Fibroblast of peridontal ligament (primary cell): ENCODE data around the gene KIF26B.

ENCODE experiments used
- DNase-seq: peaks from one replicate; pipeline ENCODE4 v3.0.0-alpha.2; 2010; ENCODE audit errors: extremely low read depth

KIF26B gene

GRCh38 chr1:245132771-245133170 lies 22.0 kb upstream of the KIF26B start:
- DNase-seq: no peak

GRCh38 chr1:245133995-245134715 lies 20.6 kb upstream of the KIF26B start:
- no peak for DNase-seq

GRCh38 chr1:245142171-245142798 lies 12.5 kb upstream of the KIF26B start:
- DNase-seq: no peak

- DNase-seq: no peak
These were observed 11.8 kb upstream of the KIF26B start for GRCh38 chr1:245142976-245143375.

GRCh38 chr1:245143849-245144248 lies 10.9 kb upstream of the KIF26B start:
- no peak for DNase-seq

GRCh38 chr1:245148069-245148468 lies 6.7 kb upstream of the KIF26B start:
- DNase-seq: no peak

GRCh38 chr1:245148861-245149260 lies 5.9 kb upstream of the KIF26B start:
- DNase-seq: no peak

- DNase-seq: peak; percentile 84
These were observed 1.7 kb upstream of the KIF26B start for GRCh38 chr1:245153081-245153551.

GRCh38 chr1:245153552-245154428 lies 995 bp upstream of the KIF26B start:
- no peak for DNase-seq

GRCh38 chr1:245155272-245156040 lies 671 bp downstream of the KIF26B start:
- peak; percentile 32 for DNase-seq

GRCh38 chr1:245156041-245156735 lies 1.4 kb downstream of the KIF26B start:
- DNase-seq: peak; percentile 65

GRCh38 chr1:245156736-245157505 lies 2.1 kb downstream of the KIF26B start:
- DNase-seq: peak; percentile 52

GRCh38 chr1:245158913-245159312 lies 4.1 kb downstream of the KIF26B start:
- DNase-seq: no peak

GRCh38 chr1:245160288-245160687 lies 5.5 kb downstream of the KIF26B start:
- no peak for DNase-seq

- DNase-seq: no peak
These were observed 6.1 kb downstream of the KIF26B start for GRCh38 chr1:245160741-245161400.

- no peak for DNase-seq
These were observed 7.1 kb downstream of the KIF26B start for GRCh38 chr1:245161866-245162265.

- peak; percentile 59 for DNase-seq
These were observed 11.7 kb downstream of the KIF26B start for GRCh38 chr1:245166471-245166885.

GRCh38 chr1:245168086-245168485 lies 13.3 kb downstream of the KIF26B start:
- DNase-seq: no peak

GRCh38 chr1:245168906-245169305 lies 14.1 kb downstream of the KIF26B start:
- no peak for DNase-seq

GRCh38 chr1:245169376-245169775 lies 14.6 kb downstream of the KIF26B start:
- no peak for DNase-seq
